WTC11 (cell line): ENCODE measurements around the gene SP7. TPM values are rescaled to one million over a fixed set of nuclear protein-coding genes. Genes with fewer than 3 reads are reported as not detected.

Experiments used
- AFF4 ChIP-seq: sonication (generic); formaldehyde crosslinking; IDR thresholded peaks from 2 replicates; pipeline ENCODE4 v1.8.1; 2023; ENCODE audit warnings: mild to moderate bottlenecking, missing genetic modification reagents, borderline replicate concordance
- AR ChIP-seq: fragments of 250-450 bp; sonication (Bioruptor Pico); IDR thresholded peaks from 2 replicates; pipeline ENCODE4 v1.9.0; 2021; ENCODE audit warnings: mild to moderate bottlenecking
- E2F1 ChIP-seq: sonication (generic); formaldehyde crosslinking; IDR thresholded peaks from 2 replicates; pipeline ENCODE4 v1.8.0; 2022; ENCODE audit warnings: mild to moderate bottlenecking, missing genetic modification reagents
- ERG ChIP-seq: fragments of 250-450 bp; sonication (Bioruptor Pico); IDR thresholded peaks from 2 replicates; pipeline ENCODE4 v1.8.0; 2021; ENCODE audit warnings: mild to moderate bottlenecking
- ETV6 ChIP-seq: sonication (generic); formaldehyde crosslinking; IDR thresholded peaks from 2 replicates; pipeline ENCODE4 v1.8.1; 2022; ENCODE audit warnings: mild to moderate bottlenecking, missing genetic modification reagents
- FOXP4 ChIP-seq: sonication (generic); formaldehyde crosslinking; IDR thresholded peaks from 2 replicates; pipeline ENCODE4 v1.8.0; 2022; ENCODE audit warnings: mild to moderate bottlenecking, missing genetic modification reagents
- OVOL2 ChIP-seq: fragments of 250-450 bp; sonication (Bioruptor Pico); IDR thresholded peaks from 2 replicates; pipeline ENCODE4 v1.9.0; 2021; ENCODE audit warnings: mild to moderate bottlenecking, borderline replicate concordance
- PRDM15 ChIP-seq: sonication (generic); formaldehyde crosslinking; IDR thresholded peaks from 2 replicates; pipeline ENCODE4 v1.8.0; 2022; ENCODE audit warnings: missing genetic modification reagents
- TEAD4 ChIP-seq: sonication (generic); formaldehyde crosslinking; IDR thresholded peaks from 2 replicates; pipeline ENCODE4 v1.8.0; 2022; ENCODE audit warnings: mild to moderate bottlenecking, missing genetic modification reagents
- ZNF396 ChIP-seq: fragments of 250-450 bp; sonication (Bioruptor Pico); IDR thresholded peaks from 2 replicates; pipeline ENCODE4 v1.8.0; 2021; ENCODE audit warnings: mild to moderate bottlenecking, moderate library complexity, borderline replicate concordance
- ZNF425 ChIP-seq: fragments of 250-450 bp; sonication (Bioruptor Pico); conservative IDR thresholded peaks from 2 replicates; pipeline ENCODE4 v1.9.0; 2021; ENCODE audit warnings: mild to moderate bottlenecking
- total RNA-seq: library from RNA; stranded (reverse); gene quantifications from 3 replicates; pipeline ENCODE4 v1.2.3, GENCODE V29; 2021

The SP7 gene
- total RNA-seq, 1 experiment from 2014 or later, result 0.09 TPM

- no peak for TF ChIP-seq PRDM15
- TF ChIP-seq FOXP4 (CRISPR knock-in tag), result no peak
- TF ChIP-seq AR (CRISPR knock-in tag), result no peak
- TF ChIP-seq TEAD4 (CRISPR knock-in tag), result no peak
- no peak for TF ChIP-seq ZNF425
- no peak for TF ChIP-seq OVOL2
- no peak for TF ChIP-seq ETV6 (CRISPR knock-in tag)
- no peak for TF ChIP-seq ERG
- no peak for TF ChIP-seq E2F1 (CRISPR knock-in tag)
- TF ChIP-seq ZNF396, result no peak
- no peak for TF ChIP-seq AFF4 (CRISPR knock-in tag)
Observed at GRCh38 chr12:53279888-53280498, 56.2 kb downstream of the SP7 start (continued).
